Endothelial cell of umbilical vein (primary cell): Measurements from ENCODE around the gene THBD. TPM values are rescaled to one million over a fixed set of nuclear protein-coding genes. Genes with fewer than 3 reads are reported as not detected.

ENCODE experiments used
- BruUV-seq: library from RNA; stranded (reverse); fragments of 400-500 nt; replicated peaks from 2 replicates; lab custom pipeline; 2021; lab: Mats Ljungman, UMichigan
- CTCF ChIA-PET: fragments of 300-600, 350-600 bp; sonication (Branson Sonifier 250); formaldehyde crosslinking; loops from one replicate; lab custom pipeline; 2021; ENCODE audit warnings: antibody characterized with exemption, inconsistent platforms; lab: Charles Lee
- POLR2A ChIA-PET: fragments of 300-600, 350-600 bp; sonication (Branson Sonifier 250); formaldehyde crosslinking; loops from one replicate; lab custom pipeline; 2021; ENCODE audit warnings: antibody characterized with exemption, inconsistent platforms; lab: Charles Lee
- DNase-seq: peaks from one replicate; pipeline ENCODE4 v3.0.0-alpha.2; 2011; ENCODE audit warnings: low read depth, low spot score
- FAIRE-seq: peaks from 2 replicates; lab custom pipeline; 2011; peaks lifted over from hg19 to GRCh38; lab: Jason Lieb, UNC
- H2AFZ ChIP-seq: 2 replicates; pipeline ENCODE4 v1.6.0; 2012; ENCODE audit warnings: low read depth, low read length, control low read depth, inconsistent platforms
- H3K27ac ChIP-seq: 2 replicates; pipeline ENCODE4 v1.5.1; 2011; ENCODE audit warnings: low read depth, mild to moderate bottlenecking, control low read depth, low read length, moderate library complexity; ENCODE audit not compliant: insufficient read depth
- H3K27me3 ChIP-seq, 2 experiments: 2 replicates each; pipeline versions ENCODE4 v1.6.0 to v1.6.1; 2011; ENCODE audit warnings: low read length in 2 of 2, mixed read lengths in 1 of 2; ENCODE audit not compliant: control insufficient read depth in 2 of 2, insufficient read depth in 2 of 2
- H3K36me3 ChIP-seq, 2 experiments: 2 replicates in 1 of 2; 3 replicates in 1 of 2; pipeline ENCODE4 v1.5.1; 2011; ENCODE audit warnings: low read length in 2 of 2, mild to moderate bottlenecking in 1 of 2, moderate library complexity in 1 of 2; ENCODE audit not compliant: control insufficient read depth in 2 of 2, insufficient read depth in 2 of 2; ENCODE audit errors: extremely low read depth in 1 of 2
- H3K4me1 ChIP-seq: 3 replicates; pipeline ENCODE4 v1.5.1; 2011; ENCODE audit warnings: mild to moderate bottlenecking, low read length; ENCODE audit not compliant: control insufficient read depth, insufficient read depth; ENCODE audit errors: extremely low read depth
- H3K4me2 ChIP-seq: 2 replicates; pipeline ENCODE4 v1.6.1; 2011; ENCODE audit warnings: low read length, control low read depth, mixed read lengths; ENCODE audit not compliant: insufficient read depth
- H3K4me3 ChIP-seq, 3 experiments: fragments of 200-600 bp in 1 of 3; sonication (generic), shearing (Covaris generic) in 1 of 3; replicated peaks in 1 of 3; 2 replicates each; pipeline ENCODE4 v1.5.1; 2011 to 2016; ENCODE audit warnings: control low read depth in 3 of 3, low read length in 3 of 3, mild to moderate bottlenecking in 2 of 3, inconsistent platforms in 1 of 3, low read depth in 1 of 3, moderate library complexity in 1 of 3; ENCODE audit not compliant: insufficient read depth in 1 of 3
- H3K79me2 ChIP-seq: 2 replicates; pipeline ENCODE4 v1.6.0; 2012; ENCODE audit warnings: low read length, inconsistent platforms; ENCODE audit not compliant: control insufficient read depth, insufficient read depth
- H3K9ac ChIP-seq: replicated peaks from 2 replicates; pipeline ENCODE3; 2011; ENCODE audit warnings: low read length, control low read depth; ENCODE audit not compliant: insufficient read depth; ENCODE audit errors: extremely low read depth
- H3K9me1 ChIP-seq: replicated peaks from 3 replicates; pipeline ENCODE4 v1.6.0; 2011; ENCODE audit warnings: mild to moderate bottlenecking, low read length; ENCODE audit not compliant: control insufficient read depth, insufficient read depth; ENCODE audit errors: extremely low read depth
- H3K9me3 ChIP-seq: replicated peaks from 2 replicates; pipeline ENCODE4 v1.5.1; 2012; ENCODE audit warnings: low read length, inconsistent platforms; ENCODE audit not compliant: control insufficient read depth, insufficient read depth
- H4K20me1 ChIP-seq: replicated peaks from 2 replicates; pipeline ENCODE3; 2011; ENCODE audit warnings: mild to moderate bottlenecking, low read length; ENCODE audit not compliant: control insufficient read depth, insufficient read depth; ENCODE audit errors: extremely low read depth
- EZH2 ChIP-seq: IDR thresholded peaks from 2 replicates; pipeline ENCODE4 v1.6.1; 2012; ENCODE audit warnings: borderline replicate concordance, low read depth, mild to moderate bottlenecking, moderate library complexity, low read length, inconsistent platforms; ENCODE audit not compliant: severe bottlenecking
- FOS ChIP-seq: IDR thresholded peaks from 2 replicates; pipeline ENCODE4 v1.6.1; 2011; ENCODE audit warnings: mild to moderate bottlenecking, low read length, moderate library complexity, borderline replicate concordance; ENCODE audit not compliant: insufficient read depth
- GATA2 ChIP-seq: IDR thresholded peaks from 2 replicates; pipeline ENCODE4 v1.7.0; 2011; ENCODE audit warnings: low read depth, mild to moderate bottlenecking, moderate library complexity, mixed read lengths, low read length; ENCODE audit not compliant: insufficient read length, insufficient read depth
- JUN ChIP-seq: IDR thresholded peaks from 2 replicates; pipeline ENCODE4 v1.6.1; 2011; ENCODE audit warnings: borderline replicate concordance, low read depth; ENCODE audit not compliant: insufficient read length, insufficient read depth
- MYC ChIP-seq: IDR thresholded peaks from one replicate; pipeline ENCODE4 v1.6.1; 2011; ENCODE audit warnings: mild to moderate bottlenecking, low read depth, low read length
- POLR2A ChIP-seq: IDR thresholded peaks from 2 replicates; pipeline ENCODE4 v1.6.1; 2012; ENCODE audit warnings: low read depth, mild to moderate bottlenecking, control low read depth, low read length
- POLR2AphosphoS5 ChIP-seq: IDR thresholded peaks from 2 replicates; pipeline ENCODE4 v1.6.1; 2012; ENCODE audit warnings: low read depth, mild to moderate bottlenecking, control low read depth, low read length, moderate library complexity; ENCODE audit not compliant: insufficient read depth
- dilution Hi-C: fragments of 300-500 bp; cut with MboI; formaldehyde crosslinking; loops from one replicate; pipeline ENCODE4 v1.15.0; 2019; ENCODE audit warnings: low sequenced_read_pairs; ENCODE audit not compliant: extremely low pct_ligation_motif_present
- intact Hi-C: fragments of 100-400 bp; cut with micrococcal nuclease; formaldehyde crosslinking; loops from one replicate; pipeline ENCODE4 v1.10.0; 2022
- polyA plus RNA-seq, 4 experiments: library from polyadenylated mRNA; depleted of rRNA in 3 of 4; stranded (reverse) in 3 of 4; unstranded in 1 of 4; fragments of >200 nt; gene quantifications; 2 replicates each; pipeline versions ENCODE4 v1.2.1 to v1.2.3, GENCODE V29; 2011 to 2012; ENCODE audit warnings: missing spikeins in 1 of 4
- total RNA-seq: library from RNA; stranded (reverse); gene quantifications from 2 replicates; pipeline ENCODE4 v1.2.3, GENCODE V29; 2021
- TF ChIP-seq, protein P1 (sequence below), 2 donors: IDR thresholded peaks; 1 replicate in 1 of 2; 2 replicates in 1 of 2; pipeline ENCODE4 v1.5.1; 2011; ENCODE audit warnings: low read length in 2 of 2, mild to moderate bottlenecking in 2 of 2, moderate library complexity in 2 of 2, control low read depth in 1 of 2, inconsistent platforms in 1 of 2, low read depth in 1 of 2; ENCODE audit not compliant: insufficient read depth in 1 of 2; ENCODE audit errors: extremely low read depth in 1 of 2
- TF ChIP-seq, protein P2 (sequence below): IDR thresholded peaks from 2 replicates; pipeline ENCODE4 v1.6.1; 2011; ENCODE audit not compliant: insufficient read depth, insufficient read length

Gene THBD
- total and polyA plus RNA-seq, 2 donors (not counting 3 experiments of a cell fraction or from before 2014, with no cell fraction given): 17.1 to 28.0 TPM

DNA sequence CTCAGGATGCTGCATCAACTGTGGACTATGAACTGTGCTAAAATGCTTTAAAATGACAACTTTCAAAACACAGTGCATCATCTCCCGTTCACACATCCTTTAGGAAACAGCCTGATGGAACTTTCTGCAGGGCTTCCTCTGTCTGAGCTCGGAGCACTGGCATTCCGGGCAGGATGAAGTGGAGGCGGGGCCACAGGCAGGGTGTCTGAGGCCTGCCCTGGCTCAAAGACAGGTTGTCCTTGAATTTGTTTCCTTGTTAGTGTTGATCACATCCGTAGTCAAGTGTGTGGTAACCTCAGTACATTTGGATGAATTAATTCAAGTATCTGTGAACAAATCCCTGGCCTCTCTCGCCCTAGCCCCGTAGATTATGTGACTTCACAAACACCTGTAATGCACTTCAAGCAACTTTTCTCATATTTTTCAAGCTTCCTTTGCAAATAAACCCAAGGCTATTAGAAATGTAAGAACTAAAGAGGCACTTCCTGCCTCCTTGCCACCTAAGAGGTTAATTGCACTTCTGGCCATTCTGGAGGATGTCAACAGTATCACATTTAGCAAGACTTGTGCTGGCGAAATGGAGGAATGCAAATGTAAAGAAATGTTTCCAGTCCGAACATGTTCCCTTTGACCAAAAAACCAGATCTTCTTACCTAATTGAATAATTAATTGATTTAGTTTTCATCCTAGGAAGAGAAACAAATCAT, 33.5 kb upstream of the THBD start:
- dilution Hi-C loops (no loop called here), intact Hi-C loops (loop anchor here (1.0 to 10.0 kb wide), 5 partner anchors 10 to 1778 kb away; partner anchors contain the start of gene XRN2)
- DNase-seq (peak; percentile 89), FAIRE-seq (peak; percentile 98)
- POLR2A ChIA-PET: interaction anchor here (0.7 to 2.0 kb wide), 4 partner anchors 20 to 96 kb away, joined by 3 to 8 read pairs (median 4); no protein-coding TSS in a partner anchor
- Histone ChIP-seq H3K4me3 (peak overlapping the region; percentile 82 to 93 (median 86)), H3K36me3 (peaks cover 15 to 18% of the 10 kb centered on the region in 2 experiments), H3K79me2 (peaks cover 58% of the 10 kb centered on the region), H3K27me3 (no peaks in the 10 kb centered on the region), H2AFZ (no peak overlapping the region), H3K4me1 (peaks cover 70% of the 10 kb centered on the region), H4K20me1 (no peaks in the 10 kb centered on the region), H3K27ac (peak overlapping the region; percentile 98), H3K4me2 (peak overlapping the region; percentile 95), H3K9ac (peak overlapping the region; percentile 96), H3K9me1 (no peaks in the 10 kb centered on the region), H3K9me3 (no peaks in the 10 kb centered on the region)
- TF ChIP-seq FOS (peak; percentile 16), GATA2 (no peak), POLR2AphosphoS5 (peak; percentile 48)
- CTCF ChIA-PET: interaction anchor here (0.6 to 4.8 kb wide), 11 partner anchors 10 to 391 kb away, joined by 3 to 27 read pairs (median 5); no protein-coding TSS in a partner anchor
- BruUV-seq: no TSS peak

DNA sequence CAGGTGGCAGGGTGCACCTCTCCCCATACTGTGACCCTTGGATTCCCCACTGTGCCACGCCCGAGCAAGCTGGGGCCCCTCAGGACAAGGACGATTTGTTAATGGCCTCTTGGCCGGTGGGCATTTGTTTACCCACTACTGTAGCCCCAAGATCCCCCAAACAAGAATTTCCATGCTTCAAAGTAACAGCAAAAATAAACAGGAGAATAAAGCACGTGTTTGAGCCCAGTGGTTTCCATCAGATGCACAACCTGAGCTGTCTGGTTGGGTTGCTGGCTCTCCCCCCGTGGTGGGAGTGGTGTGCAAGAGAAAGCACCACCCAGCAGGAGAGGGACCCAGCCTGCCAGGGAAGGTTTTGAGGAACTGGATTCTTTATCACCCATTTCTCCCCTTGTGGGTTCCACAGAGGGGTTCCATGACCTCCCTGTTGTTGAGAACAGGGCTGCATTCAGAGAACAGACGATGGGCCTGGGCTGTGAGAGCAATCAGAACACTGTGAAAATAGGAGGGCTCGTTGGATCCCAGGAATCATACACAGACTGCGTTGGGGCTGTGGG, 31.9 kb upstream of the THBD start:
- TF ChIP-seq FOS (no peak), POLR2AphosphoS5 (no peak), JUN (no peak), EZH2 (no peak), GATA2 (no peak), MYC (no peak), POLR2A (no peak)
- TF ChIP-seq, protein P1, sequence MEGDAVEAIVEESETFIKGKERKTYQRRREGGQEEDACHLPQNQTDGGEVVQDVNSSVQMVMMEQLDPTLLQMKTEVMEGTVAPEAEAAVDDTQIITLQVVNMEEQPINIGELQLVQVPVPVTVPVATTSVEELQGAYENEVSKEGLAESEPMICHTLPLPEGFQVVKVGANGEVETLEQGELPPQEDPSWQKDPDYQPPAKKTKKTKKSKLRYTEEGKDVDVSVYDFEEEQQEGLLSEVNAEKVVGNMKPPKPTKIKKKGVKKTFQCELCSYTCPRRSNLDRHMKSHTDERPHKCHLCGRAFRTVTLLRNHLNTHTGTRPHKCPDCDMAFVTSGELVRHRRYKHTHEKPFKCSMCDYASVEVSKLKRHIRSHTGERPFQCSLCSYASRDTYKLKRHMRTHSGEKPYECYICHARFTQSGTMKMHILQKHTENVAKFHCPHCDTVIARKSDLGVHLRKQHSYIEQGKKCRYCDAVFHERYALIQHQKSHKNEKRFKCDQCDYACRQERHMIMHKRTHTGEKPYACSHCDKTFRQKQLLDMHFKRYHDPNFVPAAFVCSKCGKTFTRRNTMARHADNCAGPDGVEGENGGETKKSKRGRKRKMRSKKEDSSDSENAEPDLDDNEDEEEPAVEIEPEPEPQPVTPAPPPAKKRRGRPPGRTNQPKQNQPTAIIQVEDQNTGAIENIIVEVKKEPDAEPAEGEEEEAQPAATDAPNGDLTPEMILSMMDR (IDR thresholded peaks at IDR 0.05; ENCODE audit: extremely low read depth in 1 of 2, insufficient read depth in 1 of 2, low read depth in 1 of 2, low read length in 2 of 2): no peak
- TF ChIP-seq, protein P2, sequence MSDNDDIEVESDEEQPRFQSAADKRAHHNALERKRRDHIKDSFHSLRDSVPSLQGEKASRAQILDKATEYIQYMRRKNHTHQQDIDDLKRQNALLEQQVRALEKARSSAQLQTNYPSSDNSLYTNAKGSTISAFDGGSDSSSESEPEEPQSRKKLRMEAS: no peak
- Histone ChIP-seq H2AFZ (no peak overlapping the region), H3K79me2 (peaks cover 58% of the 10 kb centered on the region), H3K27me3 (no peaks in the 10 kb centered on the region), H3K9me1 (no peaks in the 10 kb centered on the region), H4K20me1 (no peaks in the 10 kb centered on the region), H3K9me3 (no peaks in the 10 kb centered on the region), H3K4me1 (peaks cover 57% of the 10 kb centered on the region), H3K4me3 (peak overlapping the region in 1 of 3 experiments; percentile 82), H3K36me3 (peaks cover 15 to 18% of the 10 kb centered on the region in 2 experiments), H3K27ac (peak overlapping the region; percentile 98), H3K4me2 (peak overlapping the region; percentile 95), H3K9ac (no peak overlapping the region)
- POLR2A ChIA-PET: interaction anchor here (2.2 kb wide), 1 partner anchor 31 kb away, joined by 9 read pairs; no protein-coding TSS in a partner anchor
- FAIRE-seq (peak; percentile 18), DNase-seq (no peak)
- intact Hi-C loops (loop anchor here (10.0 kb wide), 1 partner anchor 1777 kb away; the partner anchor contains the start of gene XRN2), dilution Hi-C loops (no loop called here)
- no TSS peak for BruUV-seq
- CTCF ChIA-PET: interaction anchor here (2.3 kb wide), 1 partner anchor 30 kb away, joined by 21 read pairs; no protein-coding TSS in a partner anchor
